HepG2 (cell line): ENCODE results near the gene SLC4A11. TPM values are rescaled to one million over a fixed set of nuclear protein-coding genes. Genes with fewer than 3 reads are reported as not detected.

Experiments used
- ATAC-seq: fragments of 200-7000 bp; cut with Tn5 transposase; 3 replicates; pipeline ENCODE4 v1.9.1; 2020; ENCODE audit warnings: mild to moderate bottlenecking, moderate library complexity
- BruUV-seq: library from RNA; stranded (reverse); fragments of 400-500 nt; replicated peaks from 2 replicates; lab custom pipeline; 2021; lab: Mats Ljungman, UMichigan
- CTCF ChIA-PET: fragments of 300-600 bp; formaldehyde crosslinking; extraction: SDS; loops from one replicate; lab custom pipeline; 2021; ENCODE audit warnings: low total read pairs, inconsistent platforms, low intra/inter-chr PET ratio; lab: Yijun Ruan, JAX
- POLR2A ChIA-PET: fragments of 350-600 bp; sonication (Branson Sonifier 250); formaldehyde crosslinking; loops from one replicate; lab custom pipeline; 2020; ENCODE audit warnings: antibody characterized with exemption, inconsistent platforms; lab: Yijun Ruan, JAX
- DNase-seq: peaks from one replicate; pipeline ENCODE4 v3.0.0-alpha.2; 2015; ENCODE audit warnings: low spot score
- FAIRE-seq: peaks from 3 replicates; lab custom pipeline; 2011; peaks lifted over from hg19 to GRCh38; lab: Jason Lieb, UNC
- H2AFZ ChIP-seq: one replicate; pipeline ENCODE4 v1.6.1; 2011; ENCODE audit warnings: low read length, inconsistent platforms
- H3K27ac ChIP-seq: fragments of 300-600 bp; 3 replicates; pipeline ENCODE4 v1.8.0; 2011; ENCODE audit warnings: mixed run types, mild to moderate bottlenecking, mixed read lengths, low read length, inconsistent platforms; ENCODE audit not compliant: insufficient read depth; ENCODE audit errors: extremely low read length
- H3K27me3 ChIP-seq, 2 experiments: fragments of 200-600 bp in 1 of 2; 2 replicates in 1 of 2; 3 replicates in 1 of 2; pipeline versions ENCODE4 v1.6.0 to v1.8.0; 2011; ENCODE audit warnings: low read length in 2 of 2, mild to moderate bottlenecking in 2 of 2, moderate library complexity in 2 of 2, inconsistent platforms in 1 of 2; ENCODE audit not compliant: insufficient read depth in 2 of 2, control insufficient read depth in 1 of 2
- H3K36me3 ChIP-seq, 2 experiments: fragments of 200-600 bp in 1 of 2; replicated peaks in 1 of 2; 2 replicates in 1 of 2; 3 replicates in 1 of 2; pipeline versions ENCODE4 v1.5.1 to v1.8.0; 2011; ENCODE audit warnings: low read length in 2 of 2, inconsistent platforms in 1 of 2; ENCODE audit not compliant: insufficient read depth in 2 of 2, control insufficient read depth in 1 of 2
- H3K4me1 ChIP-seq: 2 replicates; pipeline ENCODE4 v1.5.1; 2012; ENCODE audit warnings: low read length, inconsistent platforms; ENCODE audit not compliant: insufficient read depth
- H3K4me2 ChIP-seq: 2 replicates; pipeline ENCODE4 v1.6.0; 2011; ENCODE audit warnings: low read depth, low read length, inconsistent platforms
- H3K4me3 ChIP-seq, 3 experiments: fragments of 200-600 bp in 1 of 3; sonication (generic), shearing (Covaris generic) in 1 of 3; replicated peaks in 1 of 3; 2 replicates each; pipeline ENCODE4 v1.5.1; 2011 to 2016; ENCODE audit warnings: low read length in 3 of 3, inconsistent platforms in 2 of 3, low read depth in 2 of 3, mild to moderate bottlenecking in 2 of 3, control low read depth in 1 of 3, mixed read lengths in 1 of 3; ENCODE audit not compliant: insufficient read depth in 1 of 3
- H3K79me2 ChIP-seq: one replicate; pipeline ENCODE4 v1.6.1; 2011; ENCODE audit warnings: low read length, inconsistent platforms; ENCODE audit not compliant: insufficient read depth
- H3K9ac ChIP-seq: 2 replicates; pipeline ENCODE4 v1.6.0; 2011; ENCODE audit warnings: mild to moderate bottlenecking, low read depth, low read length, inconsistent platforms; ENCODE audit not compliant: insufficient read depth
- H3K9me3 ChIP-seq: 2 replicates; pipeline ENCODE4 v1.5.1; 2012; ENCODE audit warnings: mild to moderate bottlenecking, low read length
- H4K20me1 ChIP-seq: 2 replicates; pipeline ENCODE4 v1.6.0; 2011; ENCODE audit warnings: inconsistent platforms, mild to moderate bottlenecking, low read length, moderate library complexity; ENCODE audit not compliant: insufficient read depth
- ARID3A ChIP-seq: IDR thresholded peaks from 2 replicates; pipeline ENCODE4 v1.6.1; 2012; ENCODE audit warnings: low read depth, low read length, improper control_type of control experiment
- ASH2L ChIP-seq: fragments of 300-600, 200-600 bp; sonication (generic); IDR thresholded peaks from 2 replicates; pipeline ENCODE4 v1.7.0; 2017; ENCODE audit warnings: low read depth, mild to moderate bottlenecking, moderate library complexity, mixed read lengths, low read length; ENCODE audit not compliant: insufficient read length
- CBX2 ChIP-seq, 2 experiments: fragments of 200-600 bp in 1 of 2; sonication (generic); formaldehyde crosslinking in 1 of 2; IDR thresholded peaks; 2 replicates each; pipeline versions ENCODE4 v1.7.0 to v1.8.1; 2018 to 2022; ENCODE audit warnings: low read depth in 2 of 2, low read length in 1 of 2, mild to moderate bottlenecking in 1 of 2, missing genetic modification reagents in 1 of 2
- NONO ChIP-seq, 2 experiments: fragments of 450-650 bp in 1 of 2; sonication (generic) in 1 of 2; formaldehyde crosslinking in 1 of 2; IDR thresholded peaks in 1 of 2; conservative IDR thresholded peaks in 1 of 2; 2 replicates each; pipeline versions ENCODE4 v1.6.1 to v1.8.0; 2017 to 2022; ENCODE audit warnings: mild to moderate bottlenecking in 1 of 2, missing genetic modification reagents in 1 of 2, moderate library complexity in 1 of 2
- SIX1 ChIP-seq: sonication (generic); formaldehyde crosslinking; IDR thresholded peaks from 2 replicates; pipeline ENCODE4 v1.4.0; 2020; ENCODE audit warnings: missing genetic modification reagents, borderline replicate concordance
- SIX4 ChIP-seq: sonication (generic); formaldehyde crosslinking; IDR thresholded peaks from 2 replicates; pipeline ENCODE4 v1.4.0; 2020; ENCODE audit warnings: missing genetic modification reagents
- ZBTB26 ChIP-seq: IDR thresholded peaks from 2 replicates; pipeline ENCODE4 v1.6.1; 2016; ENCODE audit warnings: missing compliant biosample characterization, missing genetic modification reagents, borderline replicate concordance
- ZFY ChIP-seq: sonication (generic); formaldehyde crosslinking; IDR thresholded peaks from 2 replicates; pipeline ENCODE4 v1.4.0; 2020; ENCODE audit warnings: missing genetic modification reagents
- ZNF382 ChIP-seq: sonication (generic); formaldehyde crosslinking; IDR thresholded peaks from 2 replicates; pipeline ENCODE4 v1.5.0; 2020; ENCODE audit warnings: missing genetic modification reagents, mild to moderate bottlenecking, borderline replicate concordance
- ZNF768 ChIP-seq: sonication (generic); formaldehyde crosslinking; IDR thresholded peaks from 2 replicates; pipeline ENCODE4 v1.4.0; 2020; ENCODE audit warnings: missing genetic modification reagents
- WGBS: methylation state at CpG from one replicate; pipeline ENCODE4 v1.1.6; 2017; ENCODE audit warnings: low lambda C conversion rate; 5-methylcytosine and 5-hydroxymethylcytosine counted together
- in situ Hi-C: cut with HindIII; loops from 2 replicates; pipeline ENCODE4 v1.10.0; 2017; ENCODE audit warnings: low pct_unique_long_range_greater_than_20kb; ENCODE audit not compliant: extremely low pct_ligation_motif_present
- intact Hi-C: fragments of 100-400 bp; cut with micrococcal nuclease; formaldehyde crosslinking; loops from one replicate; pipeline ENCODE4 v1.10.0; 2022; ENCODE audit not compliant: unreplicated experiment
- polyA plus RNA-seq, 8 experiments: library from polyadenylated mRNA; depleted of rRNA in 3 of 8; stranded (reverse) in 7 of 8; unstranded in 1 of 8; fragments of >200 nt; fragmentation: Illumina TruSeq in 4 of 8; extraction: Trizol in 4 of 8; gene quantifications; 2 replicates each; pipeline versions ENCODE4 v1.2.1 to v1.2.3, GENCODE V29; 2011 to 2016; ENCODE audit warnings: low read depth in 4 of 8, missing spikeins in 1 of 8, mixed read lengths in 1 of 8; ENCODE audit not compliant: insufficient read depth in 1 of 8
- total RNA-seq, 5 experiments: library from RNA; depleted of rRNA; stranded (reverse); fragments of >200 nt; fragmentation: Illumina TruSeq; extraction: Trizol; gene quantifications; 2 replicates each; pipeline ENCODE4 v1.2.3, GENCODE V29; 2016; ENCODE audit warnings: low read depth in 1 of 5

Gene SLC4A11
- total and polyA plus RNA-seq, 2 of the 13 experiments (the other 11 are each of a cell fraction or from before 2014, with no cell fraction given) = 3.9 to 27.0 TPM

GRCh38 chr20:3255728-3256127 is 16.7 kb upstream of the SLC4A11 start:
- TF ChIP-seq ASH2L (no peak), ZNF382 (0 out of 2 replicates have a peak, but pooled peaks have one; percentile 78)
- WGBS = 96% methylated on average over 3 of the region's 5 CpGs
- intact Hi-C loops (no loop called here), in situ Hi-C loops (no loop called here)
- CTCF ChIA-PET = no interaction called here
- POLR2A ChIA-PET = no interaction called here
- Histone ChIP-seq H3K36me3 (peaks cover 12 to 35% of the 10 kb centered on the region in 2 experiments), H4K20me1 (no peaks in the 10 kb centered on the region), H3K27me3 (no peaks in the 10 kb centered on the region), H3K79me2 (no peaks in the 10 kb centered on the region), H2AFZ (no peak overlapping the region), H3K9ac (no peak overlapping the region), H3K27ac (no peak overlapping the region), H3K9me3 (no peaks in the 10 kb centered on the region), H3K4me1 (no peaks in the 10 kb centered on the region), H3K4me3 (no peak overlapping the region), H3K4me2 (no peak overlapping the region)
- ATAC-seq = peak; percentile 10; the same call in 1 of the 3 replicates
- no peak for DNase-seq
- BruUV-seq = no TSS peak
- FAIRE-seq = no peak

- in situ Hi-C loops (loop anchor here (5.0 kb wide), 1 partner anchor 35 kb away; no protein-coding TSS in a partner anchor), intact Hi-C loops (no loop called here)
- Histone ChIP-seq H3K4me1 (peaks cover 28% of the 10 kb centered on the region), H3K4me2 (no peak overlapping the region), H3K27me3 (peaks cover 1 to 11% of the 10 kb centered on the region in 2 experiments; a peak in 2 of 5 replicates), H3K4me3 (no peak overlapping the region), H3K79me2 (no peaks in the 10 kb centered on the region), H3K36me3 (peaks cover 8 to 19% of the 10 kb centered on the region in 2 experiments), H2AFZ (no peak overlapping the region), H3K27ac (no peak overlapping the region), H3K9ac (no peak overlapping the region), H4K20me1 (no peaks in the 10 kb centered on the region), H3K9me3 (no peaks in the 10 kb centered on the region)
- FAIRE-seq = no peak
- no TSS peak for BruUV-seq
- no peak for DNase-seq
- CTCF ChIA-PET = interaction anchor here (3.7 kb wide), 1 partner anchor 32 kb away, joined by 86 read pairs; no protein-coding TSS in a partner anchor
- no peak for ATAC-seq
- POLR2A ChIA-PET = interaction anchor here (1.3 to 7.9 kb wide), 2 partner anchors 20 to 31 kb away, joined by 3 to 110 read pairs; no protein-coding TSS in a partner anchor
- WGBS = 88% methylated on average over 8 of the region's 8 CpGs
- TF ChIP-seq NONO (IDR thresholded peaks at IDR 0.05) (no peak), NONO (CRISPR knock-in tag; conservative IDR thresholded peaks at IDR 0.05) (no peak), ZNF768 (peak; percentile 40; the same call in 1 of the 2 replicates), SIX4 (no peak), SIX1 (CRISPR knock-in tag) (no peak), ARID3A (no peak), ZBTB26 (CRISPR knock-in tag) (no peak), CBX2 (IDR thresholded peaks at IDR 0.05; ENCODE audit: low read depth, low read length) (no peak), CBX2 (CRISPR knock-in tag; IDR thresholded peaks at IDR 0.05; ENCODE audit: low read depth) (no peak), ZFY (0 out of 2 replicates have a peak, but pooled peaks have one; percentile 6)
Measured at GRCh38 chr20:3251806-3252205, 12.8 kb upstream of the SLC4A11 start.
